GM12892 (cell line): Measurements from ENCODE around the gene CYSTM1.

ENCODE experiments used
- POLR2A ChIP-seq: IDR thresholded peaks from 2 replicates; pipeline ENCODE4 v1.6.1; 2011; ENCODE audit warnings: low read depth, low read length, control low read depth
- POLR2AphosphoS5 ChIP-seq: IDR thresholded peaks from 2 replicates; pipeline ENCODE4 v1.6.1; 2011; ENCODE audit warnings: low read depth, low read length, control low read depth

DNA sequence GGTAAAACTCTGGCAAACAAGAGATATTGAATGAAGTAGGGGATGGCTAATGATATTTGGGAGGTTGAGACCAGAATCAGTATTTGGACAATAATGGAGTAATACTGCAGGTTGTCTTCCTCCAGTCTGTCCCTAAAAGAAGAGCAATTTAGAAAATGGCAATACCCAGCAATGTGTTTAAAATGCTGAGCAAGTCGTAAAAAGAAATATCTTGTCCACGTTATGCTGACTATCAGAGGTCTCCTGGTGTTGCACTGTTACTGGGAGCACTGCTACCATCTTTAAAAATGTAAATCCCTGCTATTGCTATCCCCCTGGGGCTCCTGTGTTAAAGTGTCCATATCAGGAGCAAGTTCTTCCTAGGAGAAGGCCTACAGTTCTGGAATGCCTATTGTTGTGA lies 10.4 kb downstream of the CYSTM1 start:
- TF ChIP-seq POLR2AphosphoS5 (no peak), POLR2A (no peak)
